ENCODE results near the gene TMEM61. TPM values are rescaled to one million over a fixed set of nuclear protein-coding genes. Genes with fewer than 3 reads are reported as not detected.

Gene TMEM61
- total and polyA plus RNA-seq, 2 donors (not counting 1 experiment from before 2014, with no cell fraction given): not detected

GRCh38 chr1:55034476-55035133 lies 54.2 kb downstream of the TMEM61 start:
- Mint-ChIP-seq H3K4me1 (no peaks in the 10 kb centered on the region), H3K27ac (no peak overlapping the region), H3K9me3 (ENCODE audit: insufficient read depth) (no peaks in the 10 kb centered on the region), H3K4me3 (no peak overlapping the region), H3K27me3 (peaks cover 57% of the 10 kb centered on the region)
- Histone ChIP-seq H3K9me3 (ENCODE audit: control extremely low read depth in 1 of 3, control insufficient read depth in 2 of 3, insufficient read depth in 1 of 3, low read length in 2 of 3) (peaks cover 0 to 5% (median 0%) of the 10 kb centered on the region in 3 donors), H3K9ac (ENCODE audit: low read length) (no peak overlapping the region), H2AFZ (ENCODE audit: insufficient read depth, low read depth, low read length, poor library complexity, severe bottlenecking) (no peak overlapping the region), H3K36me3 (replicated peaks in 1 of 2; ENCODE audit: control extremely low read depth in 1 of 2, control insufficient read depth in 1 of 2, extremely low read depth in 1 of 2, insufficient read depth in 2 of 2, low read length in 1 of 2) (no peaks in the 10 kb centered on the region), H4K20me1 (ENCODE audit: control insufficient read depth, insufficient read depth, low read length, poor library complexity, severe bottlenecking) (no peaks in the 10 kb centered on the region), H3K4me3 (ENCODE audit: control extremely low read depth in 1 of 5, extremely low read depth in 1 of 5, insufficient read depth in 1 of 5, low read depth in 2 of 5, low read length in 4 of 5) (no peak overlapping the region), H3K27ac (ENCODE audit: low read length in 2 of 2) (no peak overlapping the region), H3K27me3 (replicated peaks in 1 of 4; ENCODE audit: control extremely low read depth in 1 of 4, control insufficient read depth in 3 of 4, insufficient read depth in 4 of 4, low read length in 3 of 4) (peaks cover 0 to 22% (median 7%) of the 10 kb centered on the region in 4 experiments), H3K4me2 (replicated peaks; ENCODE audit: low read depth, low read length, poor library complexity, severe bottlenecking) (no peak overlapping the region), H3K4me1 (ENCODE audit: control insufficient read depth in 2 of 2, insufficient read depth in 2 of 2, low read length in 2 of 2) (no peaks in the 10 kb centered on the region), H3K79me2 (ENCODE audit: control insufficient read depth, insufficient read depth, low read length) (no peaks in the 10 kb centered on the region)
- TF ChIP-seq EZH2 (IDR thresholded peaks at IDR 0.05; ENCODE audit: borderline replicate concordance, insufficient read depth, low read depth, low read length, poor library complexity, severe bottlenecking): no peak
- TF ChIP-seq CTCF (IDR thresholded peaks at IDR 0.05): no peak
- WGBS (ENCODE audit: insufficient coverage): 97% methylated on average over 6 of the region's 6 CpGs
- no peak for ATAC-seq (ENCODE audit: low read depth)
- DNase-seq: no peak
- intact Hi-C loops (cut with micrococcal nuclease): no loop called here
- CTCF ChIA-PET: interaction anchor here (1.4 kb wide), 1 partner anchor 13 kb away, joined by 3 read pairs; no protein-coding TSS in a partner anchor
- POLR2A ChIA-PET: no interaction called here

GRCh38 chr1:55035904-55036303 lies 55.5 kb downstream of the TMEM61 start:
- DNase-seq (no peak), ATAC-seq (ENCODE audit: low read depth) (no peak)
- intact Hi-C loops (cut with micrococcal nuclease): no loop called here
- ChIA-PET CTCF (no interaction called here), POLR2A (no interaction called here)
- Histone ChIP-seq H2AFZ (ENCODE audit: insufficient read depth, low read depth, low read length, poor library complexity, severe bottlenecking) (no peak overlapping the region), H4K20me1 (ENCODE audit: control insufficient read depth, insufficient read depth, low read length, poor library complexity, severe bottlenecking) (no peaks in the 10 kb centered on the region), H3K9me3 (ENCODE audit: control extremely low read depth in 1 of 3, control insufficient read depth in 2 of 3, insufficient read depth in 1 of 3, low read length in 2 of 3) (peaks cover 0 to 5% (median 0%) of the 10 kb centered on the region in 3 donors), H3K36me3 (replicated peaks in 1 of 2; ENCODE audit: control extremely low read depth in 1 of 2, control insufficient read depth in 1 of 2, extremely low read depth in 1 of 2, insufficient read depth in 2 of 2, low read length in 1 of 2) (no peaks in the 10 kb centered on the region), H3K27ac (ENCODE audit: low read length in 2 of 2) (no peak overlapping the region), H3K4me1 (ENCODE audit: control insufficient read depth in 2 of 2, insufficient read depth in 2 of 2, low read length in 2 of 2) (no peaks in the 10 kb centered on the region), H3K27me3 (replicated peaks in 1 of 4; ENCODE audit: control extremely low read depth in 1 of 4, control insufficient read depth in 3 of 4, insufficient read depth in 4 of 4, low read length in 3 of 4) (peaks cover 0 to 31% (median 7%) of the 10 kb centered on the region in 4 experiments), H3K4me2 (replicated peaks; ENCODE audit: low read depth, low read length, poor library complexity, severe bottlenecking) (no peak overlapping the region), H3K9ac (ENCODE audit: low read length) (no peak overlapping the region), H3K4me3 (ENCODE audit: control extremely low read depth in 1 of 5, extremely low read depth in 1 of 5, insufficient read depth in 1 of 5, low read depth in 2 of 5, low read length in 4 of 5) (no peak overlapping the region), H3K79me2 (ENCODE audit: control insufficient read depth, insufficient read depth, low read length) (no peaks in the 10 kb centered on the region)
- Mint-ChIP-seq H3K4me1 (no peaks in the 10 kb centered on the region), H3K27ac (no peak overlapping the region), H3K27me3 (peaks cover 54% of the 10 kb centered on the region), H3K9me3 (ENCODE audit: insufficient read depth) (no peaks in the 10 kb centered on the region), H3K4me3 (no peak overlapping the region)
- no peak for TF ChIP-seq EZH2 (IDR thresholded peaks at IDR 0.05; ENCODE audit: borderline replicate concordance, insufficient read depth, low read depth, low read length, poor library complexity, severe bottlenecking)
- 51% methylated on average over 2 of the region's 4 CpGs for WGBS (ENCODE audit: insufficient coverage)
